Tibial artery (tissue), 4 donors: ENCODE measurements around the gene PDE7B.

Source experiments
- DNase-seq, 2 donors: peaks; one replicate each; pipeline ENCODE4 v3.0.0-alpha.2; 2019
- H3K27ac ChIP-seq, 2 donors: fragments of 200-600 bp; sonication (generic) in 1 of 2; 1 replicate in 1 of 2; 2 replicates in 1 of 2; pipeline ENCODE4 v1.5.1; 2018 to 2019; ENCODE audit warnings: mild to moderate bottlenecking in 1 of 2
- H3K27me3 ChIP-seq, 2 donors: fragments of 200-600 bp; sonication (generic) in 1 of 2; one replicate each; pipeline versions ENCODE4 v1.5.1 to v1.6.0; 2016 to 2019
- H3K36me3 ChIP-seq, 3 donors: fragments of 200-600 bp; sonication (generic) in 2 of 3; one replicate each; pipeline ENCODE4 v1.5.1; 2016 to 2019; ENCODE audit warnings: mild to moderate bottlenecking in 2 of 3
- H3K4me1 ChIP-seq, 4 donors: fragments of 200-600 bp; sonication (generic) in 2 of 4; 1 replicate in 3 of 4; 2 replicates in 1 of 4; pipeline ENCODE4 v1.5.1; 2016 to 2019
- H3K4me3 ChIP-seq, 2 donors: fragments of 200-600 bp; sonication (generic) in 1 of 2; 1 replicate in 1 of 2; 2 replicates in 1 of 2; pipeline ENCODE4 v1.5.1; 2018 to 2019; ENCODE audit warnings: mild to moderate bottlenecking in 2 of 2
- H3K9me3 ChIP-seq, 3 donors: fragments of 200-600 bp; sonication (generic) in 1 of 3; one replicate each; pipeline ENCODE4 v1.5.1; 2016 to 2019
- intact Hi-C: fragments of 100-400 bp; cut with DNase I; formaldehyde crosslinking; loops from one replicate; pipeline ENCODE4 v1.15.0; 2023; ENCODE audit warnings: low total_unique reads
- TF ChIP-seq, protein P1 (sequence below), 2 experiments: fragments of 200-600 bp in 1 of 2; fragments of 450-650 bp in 1 of 2; IDR thresholded peaks; one replicate each; pipeline ENCODE4 v1.5.1; 2017 to 2019; ENCODE audit warnings: antibody characterized with exemption in 2 of 2, mild to moderate bottlenecking in 1 of 2, moderate library complexity in 1 of 2

The PDE7B gene

DNA sequence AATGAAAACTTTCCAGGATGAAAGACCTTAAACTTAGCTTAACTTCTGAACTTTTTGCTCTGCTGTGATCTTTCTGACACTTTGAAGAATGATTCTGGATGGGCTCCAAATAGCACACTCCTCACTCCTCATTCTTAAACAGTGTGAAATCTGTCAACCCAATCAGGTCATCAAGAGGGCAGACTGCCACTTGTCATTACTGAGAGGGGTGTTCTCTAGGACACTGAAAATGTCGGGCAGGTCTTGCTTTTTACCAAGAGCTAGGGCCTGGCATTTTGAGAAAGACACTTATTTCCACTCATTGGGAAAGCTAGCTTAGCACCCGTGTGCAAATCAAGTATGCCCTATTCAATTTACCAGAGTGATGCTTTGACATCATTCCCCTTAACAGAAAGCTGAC lies 276.4 kb downstream of the PDE7B start:
- no peaks in the 10 kb centered on the region for H3K27me3 ChIP-seq
- H3K4me1 ChIP-seq = peaks cover 0 to 3% (median 0%) of the 10 kb centered on the region in 4 donors
- intact Hi-C loops = no loop called here
- H3K36me3 ChIP-seq = no peaks in the 10 kb centered on the region
- TF ChIP-seq, protein P1, sequence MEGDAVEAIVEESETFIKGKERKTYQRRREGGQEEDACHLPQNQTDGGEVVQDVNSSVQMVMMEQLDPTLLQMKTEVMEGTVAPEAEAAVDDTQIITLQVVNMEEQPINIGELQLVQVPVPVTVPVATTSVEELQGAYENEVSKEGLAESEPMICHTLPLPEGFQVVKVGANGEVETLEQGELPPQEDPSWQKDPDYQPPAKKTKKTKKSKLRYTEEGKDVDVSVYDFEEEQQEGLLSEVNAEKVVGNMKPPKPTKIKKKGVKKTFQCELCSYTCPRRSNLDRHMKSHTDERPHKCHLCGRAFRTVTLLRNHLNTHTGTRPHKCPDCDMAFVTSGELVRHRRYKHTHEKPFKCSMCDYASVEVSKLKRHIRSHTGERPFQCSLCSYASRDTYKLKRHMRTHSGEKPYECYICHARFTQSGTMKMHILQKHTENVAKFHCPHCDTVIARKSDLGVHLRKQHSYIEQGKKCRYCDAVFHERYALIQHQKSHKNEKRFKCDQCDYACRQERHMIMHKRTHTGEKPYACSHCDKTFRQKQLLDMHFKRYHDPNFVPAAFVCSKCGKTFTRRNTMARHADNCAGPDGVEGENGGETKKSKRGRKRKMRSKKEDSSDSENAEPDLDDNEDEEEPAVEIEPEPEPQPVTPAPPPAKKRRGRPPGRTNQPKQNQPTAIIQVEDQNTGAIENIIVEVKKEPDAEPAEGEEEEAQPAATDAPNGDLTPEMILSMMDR (IDR thresholded peaks at IDR 0.05) = no peak
- H3K9me3 ChIP-seq = no peaks in the 10 kb centered on the region
- H3K27ac ChIP-seq = no peak overlapping the region
- H3K4me3 ChIP-seq = no peak overlapping the region
- no peak for DNase-seq

DNA sequence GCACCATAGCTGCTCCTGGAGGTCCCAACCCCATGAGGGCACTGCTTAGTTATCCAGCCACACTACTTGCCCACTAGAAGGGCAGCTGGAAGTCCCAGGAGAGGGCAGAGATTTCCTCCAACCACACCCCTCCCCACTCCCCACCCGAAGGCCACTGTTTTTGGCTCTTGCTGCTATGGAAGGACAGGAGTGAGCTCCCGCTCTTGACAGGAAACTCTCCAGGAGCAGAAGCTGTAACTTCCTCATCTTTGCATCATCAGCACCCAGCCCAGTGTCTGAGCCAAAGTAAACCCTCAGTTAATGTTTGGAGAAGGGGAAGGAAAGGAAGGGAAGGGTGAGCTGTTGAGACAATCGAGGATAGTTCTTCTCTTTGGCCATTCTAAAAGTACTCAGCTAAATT lies 277.9 kb downstream of the PDE7B start:
- Histone ChIP-seq H3K27me3 (no peaks in the 10 kb centered on the region), H3K4me1 (peaks cover 0 to 3% (median 0%) of the 10 kb centered on the region in 4 donors), H3K27ac (no peak overlapping the region), H3K4me3 (no peak overlapping the region), H3K36me3 (no peaks in the 10 kb centered on the region), H3K9me3 (no peaks in the 10 kb centered on the region)
- TF ChIP-seq, protein P1 (IDR thresholded peaks at IDR 0.05) = no peak
- intact Hi-C loops = no loop called here
- DNase-seq = peak in 1 of 2 donors; percentile 22

DNA sequence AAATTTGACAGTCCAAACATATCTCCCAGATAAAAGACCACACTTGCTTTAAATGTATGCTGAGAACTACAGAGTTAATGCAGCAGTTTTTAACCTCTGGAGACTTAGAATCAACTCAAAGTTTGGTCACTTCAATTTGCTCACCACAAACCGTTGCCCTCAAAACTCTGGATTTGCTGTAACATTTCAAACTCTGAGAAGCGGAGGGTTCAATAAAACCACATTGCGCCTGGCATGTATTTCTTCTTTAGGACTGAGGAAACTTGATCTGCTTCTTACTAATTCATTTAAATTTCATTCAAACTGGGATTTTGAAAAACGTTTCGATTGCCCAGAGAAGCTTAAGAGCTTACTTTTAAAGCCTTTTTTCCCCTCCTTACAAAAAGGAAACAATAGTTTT lies 282.8 kb downstream of the PDE7B start:
- H3K27ac ChIP-seq = no peak overlapping the region
- no peaks in the 10 kb centered on the region for H3K4me1 ChIP-seq
- H3K36me3 ChIP-seq = no peaks in the 10 kb centered on the region
- intact Hi-C loops = no loop called here
- no peaks in the 10 kb centered on the region for H3K27me3 ChIP-seq
- H3K9me3 ChIP-seq = no peaks in the 10 kb centered on the region
- H3K4me3 ChIP-seq = no peak overlapping the region
- DNase-seq = no peak
- TF ChIP-seq, protein P1 (IDR thresholded peaks at IDR 0.05) = no peak

DNA sequence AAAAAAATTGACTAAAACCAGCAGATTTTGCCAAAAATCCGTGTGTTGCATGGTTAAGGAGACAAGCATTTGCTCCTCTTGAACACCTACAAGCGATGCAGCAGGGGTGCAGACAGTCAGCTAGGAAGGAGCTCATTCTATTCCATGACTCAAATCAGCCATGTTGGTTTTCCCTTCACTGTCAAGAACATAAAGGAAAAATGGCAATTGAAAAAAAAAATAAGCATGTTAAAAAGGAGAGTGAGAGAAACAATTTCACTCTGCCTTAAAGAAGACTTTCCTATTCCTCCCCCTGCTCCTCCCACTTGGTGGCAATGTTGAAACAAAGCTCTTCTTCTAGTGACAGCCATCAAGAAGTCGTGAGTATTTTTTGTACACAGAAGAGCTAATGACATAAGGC lies 283.2 kb downstream of the PDE7B start:
- H3K36me3 ChIP-seq = no peaks in the 10 kb centered on the region
- no peak overlapping the region for H3K27ac ChIP-seq
- TF ChIP-seq, protein P1 (IDR thresholded peaks at IDR 0.05) = no peak
- H3K4me1 ChIP-seq = no peaks in the 10 kb centered on the region
- DNase-seq = no peak
- intact Hi-C loops = no loop called here
- H3K4me3 ChIP-seq = no peak overlapping the region
- no peaks in the 10 kb centered on the region for H3K27me3 ChIP-seq
- no peaks in the 10 kb centered on the region for H3K9me3 ChIP-seq

DNA sequence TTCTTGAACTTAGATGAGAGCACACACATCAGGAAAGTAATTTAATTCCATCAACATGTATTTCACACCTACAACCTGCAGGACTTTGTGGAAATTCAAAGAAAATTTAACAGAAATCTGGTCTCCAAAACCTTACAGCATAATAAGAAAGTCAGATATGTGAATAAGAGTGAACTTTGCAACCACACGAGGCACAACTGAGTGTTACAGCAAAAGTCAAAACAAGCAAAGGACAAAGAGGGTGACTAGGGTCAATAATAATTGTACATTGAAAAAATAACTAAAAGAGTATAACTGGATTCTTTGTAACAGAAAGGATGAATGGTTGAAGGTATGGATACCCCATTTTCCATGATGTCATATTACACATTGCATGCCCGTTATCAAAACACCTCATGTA lies 284.8 kb downstream of the PDE7B start:
- Histone ChIP-seq H3K36me3 (no peaks in the 10 kb centered on the region), H3K9me3 (no peaks in the 10 kb centered on the region), H3K4me1 (no peaks in the 10 kb centered on the region), H3K27ac (no peak overlapping the region), H3K4me3 (no peak overlapping the region), H3K27me3 (no peaks in the 10 kb centered on the region)
- no peak for DNase-seq
- intact Hi-C loops = no loop called here
- TF ChIP-seq, protein P1 (IDR thresholded peaks at IDR 0.05) = no peak

DNA sequence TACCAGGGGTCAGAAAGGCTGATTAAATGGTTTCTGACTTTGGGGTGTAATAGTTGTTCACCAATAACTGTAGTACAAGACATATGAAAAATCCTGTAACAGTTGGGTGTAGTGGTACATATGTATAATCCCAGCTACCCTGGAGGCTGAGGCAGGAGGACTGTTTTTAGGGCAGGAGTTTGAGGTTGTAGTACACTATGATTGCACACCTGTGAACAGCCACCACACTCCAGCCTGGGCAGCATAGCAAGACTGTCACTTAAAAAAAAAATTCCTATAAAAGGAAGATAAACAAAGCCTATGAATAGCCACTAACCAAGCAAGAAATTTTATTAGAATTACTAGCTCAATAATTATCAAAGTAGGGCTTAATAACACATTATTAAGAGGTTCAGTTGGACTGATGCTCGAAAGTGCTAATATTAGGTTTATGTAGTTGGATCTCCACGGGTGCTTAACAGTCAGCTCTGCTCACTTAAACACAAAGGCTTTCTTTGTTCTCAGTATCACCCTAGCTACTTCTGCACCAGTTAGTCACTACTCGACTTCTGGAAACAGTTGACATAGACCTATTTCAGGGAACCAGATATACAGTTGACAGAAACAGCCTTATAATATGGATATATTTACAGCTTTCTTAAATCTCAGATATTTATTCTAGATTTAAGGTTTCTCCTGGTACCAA lies 285.6 kb downstream of the PDE7B start:
- TF ChIP-seq, protein P1 (IDR thresholded peaks at IDR 0.05) = no peak
- DNase-seq = no peak
- H3K9me3 ChIP-seq = no peaks in the 10 kb centered on the region
- H3K4me3 ChIP-seq = no peak overlapping the region
- no peak overlapping the region for H3K27ac ChIP-seq
- intact Hi-C loops = no loop called here
- no peaks in the 10 kb centered on the region for H3K36me3 ChIP-seq
- H3K27me3 ChIP-seq = no peaks in the 10 kb centered on the region
- no peaks in the 10 kb centered on the region for H3K4me1 ChIP-seq
